MM.1S (cell line): ENCODE results near the gene CDC34.

Experiments used
- DNase-seq: peaks from one replicate; pipeline ENCODE4 v3.0.0-alpha.2; 2015
- H2AFZ ChIP-seq: fragments of 300-600 bp; sonication (generic); 2 replicates; pipeline ENCODE4 v1.6.0; 2016; ENCODE audit warnings: antibody characterized with exemption, low read length
- H3F3A ChIP-seq: fragments of 300-600 bp; sonication (generic); 2 replicates; pipeline ENCODE4 v1.6.1; 2016; ENCODE audit warnings: mild to moderate bottlenecking, antibody characterized with exemption, low read length, moderate library complexity, mixed read lengths; ENCODE audit not compliant: insufficient read depth
- H3K27ac ChIP-seq: fragments of 300-600 bp; sonication (generic); 2 replicates; pipeline ENCODE4 v1.5.1; 2016; ENCODE audit warnings: mild to moderate bottlenecking, low read length
- H3K27me3 ChIP-seq: fragments of 300-600 bp; sonication (generic); replicated peaks from 2 replicates; pipeline ENCODE4 v1.6.0; 2016; ENCODE audit warnings: low read length; ENCODE audit not compliant: insufficient read depth
- H3K36me3 ChIP-seq: fragments of 300-600 bp; sonication (generic); replicated peaks from 2 replicates; pipeline ENCODE4 v1.6.1; 2016; ENCODE audit warnings: mild to moderate bottlenecking, low read length, mixed read lengths; ENCODE audit not compliant: insufficient read depth
- H3K4me1 ChIP-seq: fragments of 300-600 bp; sonication (generic); 2 replicates; pipeline ENCODE4 v1.6.1; 2016; ENCODE audit warnings: low read length, mixed read lengths
- H3K4me2 ChIP-seq: fragments of 300-600 bp; sonication (generic); 2 replicates; pipeline ENCODE4 v1.6.0; 2016; ENCODE audit warnings: low read depth, low read length
- H3K4me3 ChIP-seq: fragments of 300-600 bp; sonication (generic); 2 replicates; pipeline ENCODE4 v1.5.1; 2016; ENCODE audit warnings: low read length, mixed read lengths
- H3K79me2 ChIP-seq: fragments of 300-600 bp; sonication (generic); 2 replicates; pipeline ENCODE4 v1.6.1; 2016; ENCODE audit warnings: mixed run types, low read length, mixed read lengths
- H3K9ac ChIP-seq: fragments of 300-600 bp; sonication (generic); 2 replicates; pipeline ENCODE4 v1.6.1; 2016; ENCODE audit warnings: low read length, mixed read lengths
- H3K9me2 ChIP-seq: fragments of 300-600 bp; sonication (generic); replicated peaks from 2 replicates; pipeline ENCODE4 v1.6.1; 2016; ENCODE audit warnings: mild to moderate bottlenecking, low read length, mixed read lengths; ENCODE audit not compliant: insufficient read depth
- H3K9me3 ChIP-seq: fragments of 300-600 bp; sonication (generic); replicated peaks from 2 replicates; pipeline ENCODE4 v1.6.1; 2016; ENCODE audit warnings: mild to moderate bottlenecking, low read length, mixed read lengths; ENCODE audit not compliant: insufficient read depth
- H4K20me1 ChIP-seq: fragments of 300-600 bp; sonication (generic); 2 replicates; pipeline ENCODE4 v1.6.1; 2016; ENCODE audit warnings: mild to moderate bottlenecking, low read length, moderate library complexity, mixed read lengths; ENCODE audit not compliant: insufficient read depth
- EZH2 ChIP-seq: fragments of 300-600 bp; sonication (generic); optimal IDR thresholded peaks from 2 replicates; pipeline ENCODE3; 2017; ENCODE audit warnings: low read depth, mild to moderate bottlenecking, antibody characterized with exemption, low read length, mixed read lengths
- EZH2phosphoT487 ChIP-seq: fragments of 300-600 bp; sonication (generic); IDR thresholded peaks from 2 replicates; pipeline ENCODE4 v1.6.1; 2018; ENCODE audit warnings: antibody characterized with exemption, low read length
- TF ChIP-seq, protein P1 (sequence below): fragments of 300-600 bp; sonication (generic); IDR thresholded peaks from 2 replicates; pipeline ENCODE4 v1.5.1; 2016; ENCODE audit warnings: antibody characterized with exemption, low read length, mixed read lengths

CDC34 gene

DNA sequence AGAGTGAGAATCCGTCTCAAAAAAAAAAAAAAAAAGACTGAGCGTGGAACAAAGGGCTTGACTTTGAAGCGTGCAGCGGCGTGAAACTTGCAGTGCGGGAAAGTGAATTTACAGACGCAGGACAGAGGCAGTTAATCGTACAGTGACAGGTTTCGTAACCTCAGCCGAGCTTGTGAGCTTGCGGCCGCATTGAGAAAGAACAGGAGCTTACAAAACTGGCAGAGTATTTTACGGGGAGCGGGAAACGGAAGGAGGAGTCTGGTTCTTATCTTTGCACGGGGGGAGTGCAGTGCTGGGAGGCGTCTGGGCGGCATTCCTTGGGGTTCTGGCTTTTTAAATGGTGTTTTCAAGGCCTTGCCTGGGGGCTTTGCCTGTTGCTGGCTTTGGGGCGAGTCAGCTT lies 34.8 kb downstream of the CDC34 start:
- H3K36me3 ChIP-seq = no peaks in the 10 kb centered on the region
- H3K27me3 ChIP-seq = no peaks in the 10 kb centered on the region
- TF ChIP-seq, protein P1, sequence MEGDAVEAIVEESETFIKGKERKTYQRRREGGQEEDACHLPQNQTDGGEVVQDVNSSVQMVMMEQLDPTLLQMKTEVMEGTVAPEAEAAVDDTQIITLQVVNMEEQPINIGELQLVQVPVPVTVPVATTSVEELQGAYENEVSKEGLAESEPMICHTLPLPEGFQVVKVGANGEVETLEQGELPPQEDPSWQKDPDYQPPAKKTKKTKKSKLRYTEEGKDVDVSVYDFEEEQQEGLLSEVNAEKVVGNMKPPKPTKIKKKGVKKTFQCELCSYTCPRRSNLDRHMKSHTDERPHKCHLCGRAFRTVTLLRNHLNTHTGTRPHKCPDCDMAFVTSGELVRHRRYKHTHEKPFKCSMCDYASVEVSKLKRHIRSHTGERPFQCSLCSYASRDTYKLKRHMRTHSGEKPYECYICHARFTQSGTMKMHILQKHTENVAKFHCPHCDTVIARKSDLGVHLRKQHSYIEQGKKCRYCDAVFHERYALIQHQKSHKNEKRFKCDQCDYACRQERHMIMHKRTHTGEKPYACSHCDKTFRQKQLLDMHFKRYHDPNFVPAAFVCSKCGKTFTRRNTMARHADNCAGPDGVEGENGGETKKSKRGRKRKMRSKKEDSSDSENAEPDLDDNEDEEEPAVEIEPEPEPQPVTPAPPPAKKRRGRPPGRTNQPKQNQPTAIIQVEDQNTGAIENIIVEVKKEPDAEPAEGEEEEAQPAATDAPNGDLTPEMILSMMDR = no peak
- TF ChIP-seq EZH2phosphoT487 (no peak), EZH2 (no peak)
- no peaks in the 10 kb centered on the region for H3K79me2 ChIP-seq
- no peak overlapping the region for H3K4me3 ChIP-seq
- H3K9me2 ChIP-seq = no peaks in the 10 kb centered on the region
- no peak overlapping the region for H2AFZ ChIP-seq
- no peak overlapping the region for H3K9ac ChIP-seq
- H3K4me2 ChIP-seq = no peak overlapping the region
- no peak overlapping the region for H3K27ac ChIP-seq
- H3K4me1 ChIP-seq = no peaks in the 10 kb centered on the region
- H3F3A ChIP-seq = peaks cover 6% of the 10 kb centered on the region
- no peaks in the 10 kb centered on the region for H4K20me1 ChIP-seq
- DNase-seq = no peak
- H3K9me3 ChIP-seq = no peaks in the 10 kb centered on the region

DNA sequence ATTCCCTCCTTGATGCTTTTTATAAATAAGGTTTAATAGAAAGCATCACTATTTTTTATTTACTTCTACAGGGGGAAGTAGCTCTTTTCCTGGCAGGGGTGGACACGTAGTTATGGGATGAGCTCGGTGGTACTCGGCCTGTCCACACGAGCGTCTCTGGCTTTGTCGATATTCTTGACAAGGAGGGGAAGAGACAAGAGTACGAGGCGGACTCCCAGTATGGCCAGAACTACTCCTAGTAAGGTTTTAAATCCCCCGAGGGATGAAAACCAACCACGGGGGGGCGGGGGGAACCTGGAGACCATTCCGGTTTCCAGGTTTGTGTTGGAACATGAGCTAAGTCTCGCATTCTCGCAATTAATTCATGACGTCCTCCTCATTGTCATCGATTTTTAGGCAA lies 35.3 kb downstream of the CDC34 start:
- Histone ChIP-seq H3K27me3 (no peaks in the 10 kb centered on the region), H3K9me2 (no peaks in the 10 kb centered on the region), H3K36me3 (no peaks in the 10 kb centered on the region), H3K9me3 (no peaks in the 10 kb centered on the region), H2AFZ (no peak overlapping the region), H3K27ac (no peak overlapping the region), H3K4me3 (no peak overlapping the region), H4K20me1 (no peaks in the 10 kb centered on the region), H3K9ac (no peak overlapping the region), H3K79me2 (no peaks in the 10 kb centered on the region), H3K4me1 (no peaks in the 10 kb centered on the region), H3K4me2 (no peak overlapping the region), H3F3A (peaks cover 11% of the 10 kb centered on the region)
- no peak for DNase-seq
- TF ChIP-seq, protein P1 = no peak
- TF ChIP-seq EZH2phosphoT487 = no peak
- no peak for TF ChIP-seq EZH2

DNA sequence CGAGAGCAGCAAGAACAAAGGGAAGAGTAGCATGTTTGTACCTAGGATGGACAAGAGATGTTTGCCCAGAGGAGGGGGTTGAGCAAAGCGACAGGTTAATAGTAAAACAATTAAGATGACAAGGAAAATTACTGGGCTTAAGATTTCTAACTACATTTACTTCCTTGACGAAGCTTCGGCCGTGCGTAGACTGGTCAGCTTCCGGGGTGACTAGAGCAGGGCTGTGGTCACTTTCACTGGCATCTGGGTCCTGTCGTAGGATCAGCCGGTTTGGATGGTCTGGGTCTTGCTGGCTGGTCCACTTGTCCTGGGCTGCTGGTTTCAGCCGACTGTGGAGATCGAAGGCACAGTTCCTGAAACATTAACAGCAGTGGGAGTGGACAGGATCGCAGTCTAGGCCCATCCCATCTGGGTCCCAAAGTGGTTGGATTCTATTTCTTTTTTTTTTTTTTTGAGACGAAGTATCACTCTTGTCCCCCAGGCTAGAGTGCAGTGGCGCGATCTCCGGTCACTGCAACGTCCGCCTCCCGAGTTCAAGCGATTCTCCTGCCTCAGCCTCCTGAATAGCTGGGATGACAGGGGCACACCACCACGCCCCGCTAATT lies 35.8 kb downstream of the CDC34 start:
- TF ChIP-seq EZH2 (no peak), EZH2phosphoT487 (no peak)
- TF ChIP-seq, protein P1 = no peak

More for the DNA sequence above, 35.8 kb downstream of the CDC34 start:
- Histone ChIP-seq H2AFZ (no peak overlapping the region), H3F3A (peaks cover 14% of the 10 kb centered on the region), H3K27me3 (no peaks in the 10 kb centered on the region), H4K20me1 (no peaks in the 10 kb centered on the region), H3K27ac (no peak overlapping the region), H3K9me3 (no peaks in the 10 kb centered on the region), H3K36me3 (no peaks in the 10 kb centered on the region), H3K9me2 (no peaks in the 10 kb centered on the region), H3K4me1 (no peaks in the 10 kb centered on the region), H3K9ac (no peak overlapping the region), H3K4me3 (no peak overlapping the region), H3K79me2 (peaks cover under 1% of the 10 kb centered on the region), H3K4me2 (no peak overlapping the region)
- no peak for DNase-seq
